Ascending aorta (tissue), 2 donors: ENCODE results near the gene SCYL2. TPM values are rescaled to one million over a fixed set of nuclear protein-coding genes. Genes with fewer than 3 reads are reported as not detected.
"Not testable (repeated sequence)": the region's sequence is repeated elsewhere in the genome, so short reads cannot be mapped to it uniquely, and the experiment has no call there.

Source experiments
- DNase-seq, 2 donors: peaks; one replicate each; pipeline ENCODE4 v3.0.0-alpha.2; 2019; ENCODE audit warnings: low spot score in 2 of 2
- H3K27ac ChIP-seq, 2 donors: fragments of 200-600 bp; sonication (generic); one replicate each; pipeline ENCODE4 v1.5.1; 2016 to 2017; ENCODE audit warnings: mild to moderate bottlenecking in 1 of 2
- H3K27me3 ChIP-seq: fragments of 200-600 bp; sonication (generic); one replicate; pipeline ENCODE4 v1.5.1; 2017
- H3K36me3 ChIP-seq, 2 donors: fragments of 200-600 bp; sonication (generic); one replicate each; pipeline ENCODE4 v1.5.1; 2016
- H3K4me1 ChIP-seq, 2 donors: fragments of 200-600 bp; sonication (generic); one replicate each; pipeline ENCODE4 v1.5.1; 2016 to 2017; ENCODE audit warnings: mild to moderate bottlenecking in 1 of 2
- H3K4me3 ChIP-seq, 2 donors: fragments of 200-600 bp; sonication (generic); one replicate each; pipeline ENCODE4 v1.5.1; 2016 to 2017; ENCODE audit warnings: mild to moderate bottlenecking in 1 of 2
- H3K9me3 ChIP-seq, 2 donors: fragments of 200-600 bp; sonication (generic); one replicate each; pipeline ENCODE4 v1.5.1; 2016
- intact Hi-C: fragments of 100-400 bp; cut with DNase I; formaldehyde crosslinking; loops from one replicate; pipeline ENCODE4 v1.15.1; 2023
- total RNA-seq: library from RNA; depleted of rRNA; stranded (reverse); fragments of >200 nt; gene quantifications from one replicate; pipeline ENCODE4 v1.1.0, GENCODE V29; 2016
- TF ChIP-seq, protein P1 (sequence below), 3 experiments: fragments of 200-600 bp in 2 of 3; fragments of 450-650 bp in 1 of 3; sonication (generic) in 2 of 3; IDR thresholded peaks; one replicate each; pipeline ENCODE4 v1.5.1; 2016 to 2019; ENCODE audit warnings: antibody characterized with exemption in 3 of 3, mild to moderate bottlenecking in 1 of 3, moderate library complexity in 1 of 3

SCYL2 gene
- total RNA-seq, 1 donor from 2014 or later = 11.6 TPM

DNA sequence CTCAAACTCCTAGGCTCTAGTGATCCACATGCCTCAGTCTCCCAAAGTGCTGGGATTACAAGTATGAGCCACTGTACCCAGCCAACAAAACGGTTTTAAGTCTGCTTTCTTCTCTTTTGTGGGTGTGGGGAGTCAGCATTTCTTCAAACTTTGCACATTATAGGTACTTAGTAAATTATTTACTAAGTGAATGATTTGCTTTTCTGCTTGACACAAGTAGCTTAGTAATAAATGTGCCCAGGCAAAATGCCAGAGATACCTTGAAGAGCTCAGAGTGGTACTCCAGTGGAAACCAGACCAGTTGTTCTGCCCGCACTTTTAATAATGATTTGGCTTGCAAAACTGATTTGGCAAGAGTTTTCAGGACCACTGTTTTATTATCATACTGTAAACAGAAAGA, 15.1 kb upstream of the SCYL2 start:
- Histone ChIP-seq H3K9me3 (no peaks in the 10 kb centered on the region), H3K27ac (no peak overlapping the region), H3K4me3 (no peak overlapping the region), H3K4me1 (no peaks in the 10 kb centered on the region), H3K36me3 (no peaks in the 10 kb centered on the region), H3K27me3 (no peaks in the 10 kb centered on the region)
- TF ChIP-seq, protein P1, sequence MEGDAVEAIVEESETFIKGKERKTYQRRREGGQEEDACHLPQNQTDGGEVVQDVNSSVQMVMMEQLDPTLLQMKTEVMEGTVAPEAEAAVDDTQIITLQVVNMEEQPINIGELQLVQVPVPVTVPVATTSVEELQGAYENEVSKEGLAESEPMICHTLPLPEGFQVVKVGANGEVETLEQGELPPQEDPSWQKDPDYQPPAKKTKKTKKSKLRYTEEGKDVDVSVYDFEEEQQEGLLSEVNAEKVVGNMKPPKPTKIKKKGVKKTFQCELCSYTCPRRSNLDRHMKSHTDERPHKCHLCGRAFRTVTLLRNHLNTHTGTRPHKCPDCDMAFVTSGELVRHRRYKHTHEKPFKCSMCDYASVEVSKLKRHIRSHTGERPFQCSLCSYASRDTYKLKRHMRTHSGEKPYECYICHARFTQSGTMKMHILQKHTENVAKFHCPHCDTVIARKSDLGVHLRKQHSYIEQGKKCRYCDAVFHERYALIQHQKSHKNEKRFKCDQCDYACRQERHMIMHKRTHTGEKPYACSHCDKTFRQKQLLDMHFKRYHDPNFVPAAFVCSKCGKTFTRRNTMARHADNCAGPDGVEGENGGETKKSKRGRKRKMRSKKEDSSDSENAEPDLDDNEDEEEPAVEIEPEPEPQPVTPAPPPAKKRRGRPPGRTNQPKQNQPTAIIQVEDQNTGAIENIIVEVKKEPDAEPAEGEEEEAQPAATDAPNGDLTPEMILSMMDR (IDR thresholded peaks at IDR 0.05) = no peak
- DNase-seq = no peak
- intact Hi-C loops = no loop called here

DNA sequence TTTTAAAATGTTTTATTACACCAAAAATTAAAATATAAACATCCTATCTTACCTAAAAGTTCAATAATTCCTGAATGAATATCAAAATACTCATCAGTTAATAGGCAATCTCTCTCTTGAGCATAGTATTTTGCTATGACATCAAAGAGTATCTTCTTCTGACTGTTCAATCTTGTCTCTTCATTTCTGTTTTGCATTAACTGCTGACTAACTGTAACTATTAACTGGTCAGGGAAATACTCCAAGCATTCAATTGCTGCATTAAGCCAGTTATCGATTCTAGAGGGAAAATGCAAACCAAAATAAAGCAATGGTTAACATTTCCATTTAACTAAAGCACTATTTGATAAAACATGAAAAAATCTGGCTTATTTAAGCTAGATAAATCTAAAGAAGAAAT, 13.5 kb upstream of the SCYL2 start:
- Histone ChIP-seq H3K4me1 (no peaks in the 10 kb centered on the region), H3K27me3 (no peaks in the 10 kb centered on the region)
- intact Hi-C loops = no loop called here

GRCh38 chr12:100254876-100255275, 12.1 kb upstream of the SCYL2 start:
- TF ChIP-seq, protein P1 (IDR thresholded peaks at IDR 0.05) = no peak
- Histone ChIP-seq H3K27ac (no peak overlapping the region), H3K27me3 (no peaks in the 10 kb centered on the region), H3K4me1 (no peaks in the 10 kb centered on the region), H3K9me3 (no peaks in the 10 kb centered on the region), H3K4me3 (no peak overlapping the region), H3K36me3 (no peaks in the 10 kb centered on the region)
- intact Hi-C loops = no loop called here
- no peak for DNase-seq

More for the DNA sequence above, 13.5 kb upstream of the SCYL2 start:
- Histone ChIP-seq H3K9me3 (no peaks in the 10 kb centered on the region), H3K4me3 (no peak overlapping the region), H3K36me3 (no peaks in the 10 kb centered on the region), H3K27ac (no peak overlapping the region)
- TF ChIP-seq, protein P1 (IDR thresholded peaks at IDR 0.05) = no peak
- no peak for DNase-seq

- H3K27me3 ChIP-seq = no peaks in the 10 kb centered on the region
- H3K27ac ChIP-seq = no peak overlapping the region
- no peak overlapping the region for H3K4me3 ChIP-seq
- H3K4me1 ChIP-seq = no peaks in the 10 kb centered on the region
- TF ChIP-seq, protein P1 (IDR thresholded peaks at IDR 0.05) = no peak
- H3K9me3 ChIP-seq = no peaks in the 10 kb centered on the region
- intact Hi-C loops = no loop called here
- no peaks in the 10 kb centered on the region for H3K36me3 ChIP-seq
- no peak for DNase-seq
These were observed 8.8 kb upstream of the SCYL2 start for GRCh38 chr12:100258127-100258526.

DNA sequence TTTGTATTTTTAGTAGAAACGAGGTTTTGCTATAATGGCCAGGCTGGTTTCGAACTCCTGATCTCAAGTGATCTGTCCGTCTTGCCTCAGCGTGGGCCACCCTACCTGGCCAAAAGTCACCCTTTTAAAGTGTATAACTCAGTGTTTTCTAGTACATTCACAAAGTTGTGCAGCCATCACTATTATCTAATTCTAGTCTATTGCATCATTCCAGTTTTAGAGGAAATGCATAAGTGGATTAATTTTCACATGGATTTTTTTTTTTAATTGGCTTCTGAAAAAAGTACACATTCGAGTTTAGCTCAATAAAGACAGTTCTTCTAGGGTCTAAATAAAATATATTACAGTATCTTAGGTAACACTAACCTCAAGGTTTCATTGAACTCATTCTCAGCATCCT, 3.8 kb upstream of the SCYL2 start:
- Histone ChIP-seq H3K36me3 (no peaks in the 10 kb centered on the region), H3K4me1 (no peaks in the 10 kb centered on the region), H3K27me3 (no peaks in the 10 kb centered on the region), H3K9me3 (no peaks in the 10 kb centered on the region), H3K4me3 (no peak overlapping the region), H3K27ac (no peak overlapping the region)
- DNase-seq = no peak
- TF ChIP-seq, protein P1 (IDR thresholded peaks at IDR 0.05) = no peak
- intact Hi-C loops = loop anchor here (10.0 kb wide), 1 partner anchor 1748 kb away; the partner anchor contains the start of gene TMPO

- H3K9me3 ChIP-seq, H3K27ac ChIP-seq, H3K27me3 ChIP-seq, DNase-seq, H3K4me3 ChIP-seq, H3K36me3 ChIP-seq: not testable (repeated sequence)
- intact Hi-C loops = loop anchor here (5.0 to 10.0 kb wide), 3 partner anchors 1432 to 1750 kb away; partner anchors contain the start of genes CHPT1, DRAM1 and TMPO
- H3K4me1 ChIP-seq = peaks cover 0 to 17% of the 10 kb centered on the region in 2 donors
These were observed 1.9 kb upstream of the SCYL2 start for GRCh38 chr12:100265107-100265506.
